ENCODE results near the gene ST8SIA4. TPM values are rescaled to one million over a fixed set of nuclear protein-coding genes. Genes with fewer than 3 reads are reported as not detected.
A peak's percentile ranks its signal among the peaks of the same experiment; 100 is the strongest.

Gene ST8SIA4
- total and polyA plus RNA-seq, 10 of the 15 experiments (the other 5 are each of a cell fraction or from before 2014, with no cell fraction given): 4.4 to 30.9 (median 19.5) TPM

GRCh38 chr5:100900142-100900795 is 2.8 kb downstream of the ST8SIA4 start (continued):
- TF ChIP-seq CTCF (IDR thresholded peaks at IDR 0.05 in 2 of 3, conservative IDR thresholded peaks at IDR 0.05 in 1 of 3; ENCODE audit: control insufficient read depth in 2 of 3, extremely low read depth in 1 of 3, insufficient read depth in 1 of 3, low read depth in 3 of 3, low read length in 3 of 3): peak; percentile 58 to 73 (median 60)
- TF ChIP-seq USF1 (IDR thresholded peaks at IDR 0.05; ENCODE audit: borderline replicate concordance, extremely low read length, insufficient read depth, low read depth, low read length): no peak
- TF ChIP-seq ATF2 (IDR thresholded peaks at IDR 0.05; ENCODE audit: low read length): peak; percentile 63; the same call in 1 of the 2 replicates
- 0 out of 2 replicates have a peak, but pooled peaks have one; percentile 14 for TF ChIP-seq MYB (IDR thresholded peaks at IDR 0.05; ENCODE audit: borderline replicate concordance, low read depth, low read length)
- no peak; the same call in 1 of the 2 replicates for TF ChIP-seq JUNB (IDR thresholded peaks at IDR 0.05)
- TF ChIP-seq MTA3 (IDR thresholded peaks at IDR 0.05; ENCODE audit: borderline replicate concordance, low read length): peak; percentile 54; the same call in 1 of the 2 replicates
- peak; percentile 48 for TF ChIP-seq SMAD5 (IDR thresholded peaks at IDR 0.05; ENCODE audit: low read depth)
- peak; percentile 40; the same call in 1 of the 2 replicates for TF ChIP-seq EED (IDR thresholded peaks at IDR 0.05; ENCODE audit: low read depth)
- TF ChIP-seq STAT3 (IDR thresholded peaks at IDR 0.05; ENCODE audit: low read depth, low read length): no peak
- TF ChIP-seq SP1 (IDR thresholded peaks at IDR 0.05; ENCODE audit: low read depth, low read length): no peak
- peak in 1 of 2 experiments; percentile 62; a peak in 1 of 4 replicates for TF ChIP-seq CEBPB (IDR thresholded peaks at IDR 0.05; ENCODE audit: borderline replicate concordance in 1 of 2, low read depth in 2 of 2, low read length in 2 of 2)
- TF ChIP-seq RUNX3 (IDR thresholded peaks at IDR 0.05; ENCODE audit: low read length): no peak; the same call in 1 of the 2 replicates
- TF ChIP-seq PRDM15 (CRISPR knock-in tag; IDR thresholded peaks at IDR 0.05): no peak
- peak; percentile 90 for TF ChIP-seq MXI1 (IDR thresholded peaks at IDR 0.05; ENCODE audit: low read depth, low read length)
- TF ChIP-seq SMARCA5 (IDR thresholded peaks at IDR 0.05): peak; percentile 88
- TF ChIP-seq CUX1 (IDR thresholded peaks at IDR 0.05; ENCODE audit: insufficient replicate concordance, low read depth, low read length): no peak

Data from GM12878 (cell line).